ENCODE measurements around the gene THSD4.

THSD4 gene

GRCh38 chr15:71756599-71757352 is 641.5 kb downstream of the THSD4 start:
- in situ Hi-C loops (cut with HindIII; ENCODE audit: low pct_unique_long_range_greater_than_20kb, low sequenced_read_pairs): no loop called here
- no peak for DNase-seq (ENCODE audit: low read depth in 1 of 2, low spot score in 1 of 2)
- no peak for TF ChIP-seq JUND (IDR thresholded peaks at IDR 0.05; ENCODE audit: low read depth)

GRCh38 chr15:71757741-71758530 is 642.7 kb downstream of the THSD4 start:
- no peak for TF ChIP-seq JUND (IDR thresholded peaks at IDR 0.05; ENCODE audit: low read depth)
- in situ Hi-C loops (cut with HindIII; ENCODE audit: low pct_unique_long_range_greater_than_20kb, low sequenced_read_pairs): no loop called here
- DNase-seq (ENCODE audit: low read depth in 1 of 2, low spot score in 1 of 2): no peak

- TF ChIP-seq JUND (IDR thresholded peaks at IDR 0.05; ENCODE audit: low read depth): no peak
- no peak for DNase-seq (ENCODE audit: low read depth in 1 of 2, low spot score in 1 of 2)
- in situ Hi-C loops (cut with HindIII; ENCODE audit: low pct_unique_long_range_greater_than_20kb, low sequenced_read_pairs): no loop called here
Measured at GRCh38 chr15:71758711-71759110, 643.4 kb downstream of the THSD4 start.

DNA sequence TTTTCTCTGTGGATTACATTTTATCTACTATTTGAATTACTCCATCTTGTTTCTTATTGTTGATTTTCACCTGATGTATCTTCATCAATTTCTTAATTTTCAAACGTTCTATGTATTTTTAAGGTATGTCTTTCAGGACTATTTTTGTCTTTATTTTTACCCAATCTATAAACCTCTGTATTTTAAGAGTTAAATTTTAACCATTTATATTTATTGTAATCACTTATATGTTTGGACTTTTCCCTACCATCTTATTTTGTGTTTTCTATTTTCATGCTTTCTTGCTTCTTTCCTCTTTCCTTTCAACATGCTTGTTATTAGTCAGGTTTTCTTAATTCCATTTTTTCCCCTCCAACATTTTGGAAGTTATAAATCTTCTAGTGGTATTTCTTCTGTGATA is 645.6 kb downstream of the THSD4 start:
- no peak for TF ChIP-seq JUND (IDR thresholded peaks at IDR 0.05; ENCODE audit: low read depth)
- DNase-seq (ENCODE audit: low read depth in 1 of 2, low spot score in 1 of 2): no peak
- in situ Hi-C loops (cut with HindIII; ENCODE audit: low pct_unique_long_range_greater_than_20kb, low sequenced_read_pairs): no loop called here

DNA sequence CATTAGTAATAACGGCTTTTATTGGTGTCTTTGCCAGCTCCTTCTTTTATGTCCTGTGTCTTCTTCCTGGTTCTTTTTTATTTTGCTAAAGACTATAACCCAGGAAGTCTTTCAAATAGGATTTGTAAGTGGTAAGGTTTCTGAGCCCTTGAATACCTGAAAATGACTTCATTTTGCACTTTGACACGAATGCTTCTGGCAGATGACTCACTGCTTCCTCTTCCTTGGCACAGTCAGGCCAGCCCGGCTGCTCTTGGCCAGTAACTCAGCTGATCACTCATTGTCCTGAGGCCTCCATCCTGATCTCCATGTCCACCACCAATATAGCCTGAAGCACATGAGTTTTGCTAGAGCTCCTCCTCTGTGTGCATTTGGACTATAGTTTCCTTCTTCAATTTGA is 646.4 kb downstream of the THSD4 start:
- in situ Hi-C loops (cut with HindIII; ENCODE audit: low pct_unique_long_range_greater_than_20kb, low sequenced_read_pairs): no loop called here
- peak in 1 of 2 experiments; percentile 56 for DNase-seq (ENCODE audit: low read depth in 1 of 2, low spot score in 1 of 2)
- TF ChIP-seq JUND (IDR thresholded peaks at IDR 0.05; ENCODE audit: low read depth): no peak

- TF ChIP-seq JUND (IDR thresholded peaks at IDR 0.05; ENCODE audit: low read depth): no peak
- in situ Hi-C loops (cut with HindIII; ENCODE audit: low pct_unique_long_range_greater_than_20kb, low sequenced_read_pairs): no loop called here
- no peak for DNase-seq (ENCODE audit: low read depth in 1 of 2, low spot score in 1 of 2)
Measured at GRCh38 chr15:71768184-71768583, 652.9 kb downstream of the THSD4 start.

GRCh38 chr15:71773206-71773859 is 658.1 kb downstream of the THSD4 start:
- in situ Hi-C loops (cut with HindIII; ENCODE audit: low pct_unique_long_range_greater_than_20kb, low sequenced_read_pairs): no loop called here
- TF ChIP-seq JUND (IDR thresholded peaks at IDR 0.05; ENCODE audit: low read depth): no peak
- DNase-seq (ENCODE audit: low read depth in 1 of 2, low spot score in 1 of 2): no peak

DNA sequence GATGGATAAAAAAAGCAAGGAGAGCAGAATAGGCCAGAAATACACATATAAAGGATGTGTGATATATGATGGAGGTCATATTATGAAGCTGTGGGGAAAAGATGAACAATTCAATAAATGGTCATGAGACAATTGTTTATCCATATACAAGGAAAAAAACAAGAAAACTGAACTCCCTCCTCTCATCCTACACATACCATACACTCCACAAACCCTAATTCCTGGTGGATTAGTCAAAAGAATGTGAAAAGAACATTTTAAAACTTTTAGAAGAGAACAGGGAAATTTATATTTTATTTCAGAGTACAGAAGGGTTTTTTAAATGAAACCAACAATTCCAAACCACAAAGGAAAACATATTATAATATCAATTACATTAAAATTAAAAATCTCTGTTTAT is 660.6 kb downstream of the THSD4 start:
- no peak for DNase-seq (ENCODE audit: low read depth in 1 of 2, low spot score in 1 of 2)
- no peak for TF ChIP-seq JUND (IDR thresholded peaks at IDR 0.05; ENCODE audit: low read depth)
- in situ Hi-C loops (cut with HindIII; ENCODE audit: low pct_unique_long_range_greater_than_20kb, low sequenced_read_pairs): no loop called here

- DNase-seq (ENCODE audit: low read depth in 1 of 2, low spot score in 1 of 2): no peak
- in situ Hi-C loops (cut with HindIII; ENCODE audit: low pct_unique_long_range_greater_than_20kb, low sequenced_read_pairs): no loop called here
- no peak for TF ChIP-seq JUND (IDR thresholded peaks at IDR 0.05; ENCODE audit: low read depth)
Measured at GRCh38 chr15:71776304-71776703, 661.0 kb downstream of the THSD4 start.

DNA sequence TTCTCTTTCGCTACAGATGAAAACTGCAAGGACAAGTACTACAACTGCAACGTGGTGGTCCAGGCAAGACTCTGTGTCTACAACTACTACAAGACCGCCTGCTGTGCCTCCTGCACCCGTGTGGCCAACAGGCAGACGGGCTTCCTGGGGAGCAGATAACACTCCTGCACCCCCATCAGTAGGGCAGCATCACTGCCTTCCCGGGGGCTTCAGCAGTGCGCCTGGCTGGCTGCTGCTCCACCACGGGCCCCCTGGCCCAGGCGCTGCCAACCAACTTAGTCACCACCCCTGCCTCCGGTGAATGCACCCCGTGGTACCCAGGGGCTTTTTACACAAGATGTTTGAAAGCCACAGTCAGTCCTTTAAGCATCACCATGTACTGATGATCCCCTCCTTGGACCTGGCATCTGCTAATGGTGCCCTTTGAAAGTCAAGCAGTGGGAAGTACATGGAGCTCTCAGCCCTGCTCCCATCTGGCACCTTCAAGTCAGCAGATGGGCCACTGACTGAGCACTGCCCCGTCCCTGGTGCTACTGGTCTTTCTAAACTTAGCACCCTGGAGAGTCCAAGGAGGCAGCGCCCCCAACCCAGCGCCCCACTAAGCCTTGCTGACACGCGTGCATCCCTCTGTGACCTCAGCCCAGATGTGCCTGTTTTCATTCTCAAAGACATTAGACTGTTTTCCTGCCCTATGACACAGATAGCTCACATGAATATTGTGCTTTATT is 662.1 kb downstream of the THSD4 start:
- in situ Hi-C loops (cut with HindIII; ENCODE audit: low pct_unique_long_range_greater_than_20kb, low sequenced_read_pairs): no loop called here
- no peak for DNase-seq (ENCODE audit: low read depth in 1 of 2, low spot score in 1 of 2)
- TF ChIP-seq JUND (IDR thresholded peaks at IDR 0.05; ENCODE audit: low read depth): no peak

DNA sequence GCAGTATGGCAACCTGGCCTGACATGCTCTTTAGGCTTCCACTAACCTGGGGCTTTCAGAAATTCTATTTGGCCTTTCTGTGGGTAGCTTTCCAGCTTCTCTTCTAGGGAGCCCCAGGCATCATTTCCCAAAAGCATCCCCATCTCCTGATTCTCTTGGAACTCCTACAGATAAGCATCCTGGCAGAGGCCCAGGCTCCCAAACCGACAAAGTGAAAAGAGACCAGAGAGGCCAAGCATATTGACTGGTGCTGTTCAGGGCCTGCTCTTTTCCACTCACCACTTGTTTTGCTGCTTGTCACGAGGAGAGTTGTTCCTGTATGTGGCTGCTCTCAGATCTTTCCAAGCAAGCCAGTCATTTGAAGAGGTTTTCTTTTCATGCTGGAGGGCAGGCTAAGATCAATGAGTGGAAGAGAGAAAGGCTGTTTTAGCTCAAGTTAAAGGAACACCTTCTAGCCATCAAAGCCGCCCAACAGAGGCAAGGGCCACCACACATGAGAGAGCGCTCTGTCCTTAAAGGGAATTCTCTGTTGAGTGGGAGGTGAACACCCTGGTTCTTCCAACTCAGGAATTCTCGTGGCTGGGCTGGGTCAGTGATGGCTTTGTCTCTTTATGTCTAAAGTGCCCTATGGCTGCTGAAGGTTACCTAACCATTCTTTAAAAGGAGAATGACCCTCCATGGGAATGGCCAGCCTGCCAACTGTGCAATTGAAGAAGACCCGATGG is 664.0 kb downstream of the THSD4 start:
- TF ChIP-seq JUND (IDR thresholded peaks at IDR 0.05; ENCODE audit: low read depth): no peak
- in situ Hi-C loops (cut with HindIII; ENCODE audit: low pct_unique_long_range_greater_than_20kb, low sequenced_read_pairs): no loop called here
- DNase-seq (ENCODE audit: low read depth in 1 of 2, low spot score in 1 of 2): no peak
